Liver (tissue), 3 donors: ENCODE results near the gene CPO.

ENCODE experiments used
- EGR1 ChIP-seq, 2 donors: IDR thresholded peaks; 2 replicates each; pipeline ENCODE4 v1.6.1; 2016 to 2018; ENCODE audit warnings: antibody characterized with exemption in 2 of 2, low read depth in 2 of 2
- FOXA1 ChIP-seq: IDR thresholded peaks from 2 replicates; pipeline ENCODE4 v1.6.1; 2016; ENCODE audit warnings: antibody characterized with exemption
- FOXA2 ChIP-seq: IDR thresholded peaks from 2 replicates; pipeline ENCODE4 v1.6.1; 2016; ENCODE audit warnings: antibody characterized with exemption
- HNF4A ChIP-seq, 2 donors: conservative IDR thresholded peaks; 2 replicates each; pipeline ENCODE4 v1.6.1; 2016; ENCODE audit warnings: antibody characterized with exemption in 2 of 2, mild to moderate bottlenecking in 2 of 2
- RAD21 ChIP-seq, 2 donors: IDR thresholded peaks; 2 replicates each; pipeline ENCODE4 v1.6.1; 2016; ENCODE audit warnings: antibody characterized with exemption in 2 of 2, mild to moderate bottlenecking in 2 of 2
- RXRA ChIP-seq, 2 donors: IDR thresholded peaks; 2 replicates each; pipeline ENCODE4 v1.6.1; 2017 to 2018; ENCODE audit warnings: antibody characterized with exemption in 2 of 2, mild to moderate bottlenecking in 1 of 2
- TAF1 ChIP-seq: conservative IDR thresholded peaks from 2 replicates; pipeline ENCODE4 v1.6.1; 2016; ENCODE audit warnings: antibody characterized with exemption, mild to moderate bottlenecking
- YY1 ChIP-seq: IDR thresholded peaks from 2 replicates; pipeline ENCODE4 v1.6.1; 2016; ENCODE audit warnings: antibody characterized with exemption, mild to moderate bottlenecking
- TF ChIP-seq, protein P1 (sequence below): fragments of 150-350 bp; IDR thresholded peaks from 2 replicates; pipeline ENCODE4 v1.5.1; 2017; ENCODE audit warnings: improper control_type of control experiment, low read depth, low read length; ENCODE audit not compliant: missing input control
- TF ChIP-seq, protein P2 (sequence below): IDR thresholded peaks from 2 replicates; pipeline ENCODE4 v1.6.1; 2016; ENCODE audit warnings: antibody characterized with exemption
- TF ChIP-seq, protein P3 (sequence below): IDR thresholded peaks from 2 replicates; pipeline ENCODE4 v1.6.1; 2016; ENCODE audit warnings: antibody characterized with exemption
- TF ChIP-seq, protein P4 (sequence below): IDR thresholded peaks from 2 replicates; pipeline ENCODE4 v1.6.1; 2016; ENCODE audit warnings: antibody characterized with exemption, mild to moderate bottlenecking
- donor health status: healthy.
- donor health status: healthy.

DNA sequence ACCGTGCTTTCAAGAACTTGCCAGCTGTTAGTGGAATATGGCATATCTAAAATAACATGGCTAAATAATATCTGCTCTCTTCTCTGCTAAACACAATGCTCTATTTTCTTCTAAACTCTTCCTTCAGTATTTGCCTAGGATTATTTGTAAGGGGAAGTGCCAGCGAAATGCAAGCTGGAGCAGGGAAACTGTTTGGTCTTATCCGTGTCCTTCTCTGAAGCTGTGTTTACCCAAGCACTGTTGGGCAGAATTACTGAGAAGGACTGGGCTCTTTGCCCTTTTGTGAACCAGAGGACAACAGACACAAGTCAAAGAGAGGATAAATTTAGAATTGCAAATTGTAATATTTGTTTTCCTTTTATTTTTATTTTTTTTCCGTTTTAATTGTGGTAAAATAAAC, 23.6 kb downstream of the CPO start:
- TF ChIP-seq, protein P1, sequence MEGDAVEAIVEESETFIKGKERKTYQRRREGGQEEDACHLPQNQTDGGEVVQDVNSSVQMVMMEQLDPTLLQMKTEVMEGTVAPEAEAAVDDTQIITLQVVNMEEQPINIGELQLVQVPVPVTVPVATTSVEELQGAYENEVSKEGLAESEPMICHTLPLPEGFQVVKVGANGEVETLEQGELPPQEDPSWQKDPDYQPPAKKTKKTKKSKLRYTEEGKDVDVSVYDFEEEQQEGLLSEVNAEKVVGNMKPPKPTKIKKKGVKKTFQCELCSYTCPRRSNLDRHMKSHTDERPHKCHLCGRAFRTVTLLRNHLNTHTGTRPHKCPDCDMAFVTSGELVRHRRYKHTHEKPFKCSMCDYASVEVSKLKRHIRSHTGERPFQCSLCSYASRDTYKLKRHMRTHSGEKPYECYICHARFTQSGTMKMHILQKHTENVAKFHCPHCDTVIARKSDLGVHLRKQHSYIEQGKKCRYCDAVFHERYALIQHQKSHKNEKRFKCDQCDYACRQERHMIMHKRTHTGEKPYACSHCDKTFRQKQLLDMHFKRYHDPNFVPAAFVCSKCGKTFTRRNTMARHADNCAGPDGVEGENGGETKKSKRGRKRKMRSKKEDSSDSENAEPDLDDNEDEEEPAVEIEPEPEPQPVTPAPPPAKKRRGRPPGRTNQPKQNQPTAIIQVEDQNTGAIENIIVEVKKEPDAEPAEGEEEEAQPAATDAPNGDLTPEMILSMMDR, result no peak
- TF ChIP-seq, protein P2, sequence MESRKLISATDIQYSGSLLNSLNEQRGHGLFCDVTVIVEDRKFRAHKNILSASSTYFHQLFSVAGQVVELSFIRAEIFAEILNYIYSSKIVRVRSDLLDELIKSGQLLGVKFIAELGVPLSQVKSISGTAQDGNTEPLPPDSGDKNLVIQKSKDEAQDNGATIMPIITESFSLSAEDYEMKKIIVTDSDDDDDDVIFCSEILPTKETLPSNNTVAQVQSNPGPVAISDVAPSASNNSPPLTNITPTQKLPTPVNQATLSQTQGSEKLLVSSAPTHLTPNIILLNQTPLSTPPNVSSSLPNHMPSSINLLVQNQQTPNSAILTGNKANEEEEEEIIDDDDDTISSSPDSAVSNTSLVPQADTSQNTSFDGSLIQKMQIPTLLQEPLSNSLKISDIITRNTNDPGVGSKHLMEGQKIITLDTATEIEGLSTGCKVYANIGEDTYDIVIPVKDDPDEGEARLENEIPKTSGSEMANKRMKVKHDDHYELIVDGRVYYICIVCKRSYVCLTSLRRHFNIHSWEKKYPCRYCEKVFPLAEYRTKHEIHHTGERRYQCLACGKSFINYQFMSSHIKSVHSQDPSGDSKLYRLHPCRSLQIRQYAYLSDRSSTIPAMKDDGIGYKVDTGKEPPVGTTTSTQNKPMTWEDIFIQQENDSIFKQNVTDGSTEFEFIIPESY, result no peak
- TF ChIP-seq YY1, result no peak
- no peak for TF ChIP-seq TAF1
- no peak for TF ChIP-seq EGR1 (IDR thresholded peaks at IDR 0.05; ENCODE audit: low read depth in 2 of 2)
- TF ChIP-seq RAD21 (IDR thresholded peaks at IDR 0.05), result peak in 1 of 2 donors; percentile 20
- peak; percentile 30 to 44 for TF ChIP-seq HNF4A (conservative IDR thresholded peaks at IDR 0.05)
- TF ChIP-seq, protein P3, sequence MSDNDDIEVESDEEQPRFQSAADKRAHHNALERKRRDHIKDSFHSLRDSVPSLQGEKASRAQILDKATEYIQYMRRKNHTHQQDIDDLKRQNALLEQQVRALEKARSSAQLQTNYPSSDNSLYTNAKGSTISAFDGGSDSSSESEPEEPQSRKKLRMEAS, result no peak
- TF ChIP-seq FOXA1, result no peak
- TF ChIP-seq, protein P4, sequence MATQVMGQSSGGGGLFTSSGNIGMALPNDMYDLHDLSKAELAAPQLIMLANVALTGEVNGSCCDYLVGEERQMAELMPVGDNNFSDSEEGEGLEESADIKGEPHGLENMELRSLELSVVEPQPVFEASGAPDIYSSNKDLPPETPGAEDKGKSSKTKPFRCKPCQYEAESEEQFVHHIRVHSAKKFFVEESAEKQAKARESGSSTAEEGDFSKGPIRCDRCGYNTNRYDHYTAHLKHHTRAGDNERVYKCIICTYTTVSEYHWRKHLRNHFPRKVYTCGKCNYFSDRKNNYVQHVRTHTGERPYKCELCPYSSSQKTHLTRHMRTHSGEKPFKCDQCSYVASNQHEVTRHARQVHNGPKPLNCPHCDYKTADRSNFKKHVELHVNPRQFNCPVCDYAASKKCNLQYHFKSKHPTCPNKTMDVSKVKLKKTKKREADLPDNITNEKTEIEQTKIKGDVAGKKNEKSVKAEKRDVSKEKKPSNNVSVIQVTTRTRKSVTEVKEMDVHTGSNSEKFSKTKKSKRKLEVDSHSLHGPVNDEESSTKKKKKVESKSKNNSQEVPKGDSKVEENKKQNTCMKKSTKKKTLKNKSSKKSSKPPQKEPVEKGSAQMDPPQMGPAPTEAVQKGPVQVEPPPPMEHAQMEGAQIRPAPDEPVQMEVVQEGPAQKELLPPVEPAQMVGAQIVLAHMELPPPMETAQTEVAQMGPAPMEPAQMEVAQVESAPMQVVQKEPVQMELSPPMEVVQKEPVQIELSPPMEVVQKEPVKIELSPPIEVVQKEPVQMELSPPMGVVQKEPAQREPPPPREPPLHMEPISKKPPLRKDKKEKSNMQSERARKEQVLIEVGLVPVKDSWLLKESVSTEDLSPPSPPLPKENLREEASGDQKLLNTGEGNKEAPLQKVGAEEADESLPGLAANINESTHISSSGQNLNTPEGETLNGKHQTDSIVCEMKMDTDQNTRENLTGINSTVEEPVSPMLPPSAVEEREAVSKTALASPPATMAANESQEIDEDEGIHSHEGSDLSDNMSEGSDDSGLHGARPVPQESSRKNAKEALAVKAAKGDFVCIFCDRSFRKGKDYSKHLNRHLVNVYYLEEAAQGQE, result no peak
- TF ChIP-seq RXRA (IDR thresholded peaks at IDR 0.05), result peak; percentile 42 to 52
- TF ChIP-seq FOXA2, result peak; percentile 58
